Ramos (cell line): Measurements from ENCODE around the gene MIA2.
"Not testable (repeated sequence)": the region's sequence is repeated elsewhere in the genome, so short reads cannot be mapped to it uniquely, and the experiment has no call there.

Experiments
- in situ Hi-C: fragments of 300-500 bp; cut with MboI; formaldehyde crosslinking; loops from one replicate; pipeline ENCODE4 v1.14.3; 2022; ENCODE audit warnings: low sequenced_read_pairs; ENCODE audit not compliant: unreplicated experiment

MIA2 gene

GRCh38 chr14:39320318-39320717, 86.6 kb downstream of the MIA2 start:
- in situ Hi-C loops = no loop called here

- in situ Hi-C loops = no loop called here
Measured at GRCh38 chr14:39322807-39323206, 89.1 kb downstream of the MIA2 start.

DNA sequence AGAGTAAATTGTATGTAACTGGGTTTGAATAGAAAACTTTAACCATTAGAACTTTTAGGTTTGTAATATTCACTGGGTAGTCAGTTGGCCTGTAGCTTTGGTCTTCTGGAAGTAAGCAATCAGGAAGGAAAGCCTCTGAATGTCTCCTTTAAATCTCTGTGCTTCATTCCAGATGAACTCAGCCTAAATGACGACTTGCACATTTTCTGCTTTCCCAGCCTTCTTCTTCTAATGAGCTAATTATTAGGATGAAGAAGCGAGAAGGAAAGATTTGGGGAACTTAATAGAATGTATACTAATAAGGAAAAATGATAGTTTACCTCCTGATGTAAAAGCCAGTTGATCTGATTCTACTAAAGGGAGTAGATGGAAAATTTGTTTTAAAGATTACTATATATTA, 90.4 kb downstream of the MIA2 start:
- in situ Hi-C loops = no loop called here

DNA sequence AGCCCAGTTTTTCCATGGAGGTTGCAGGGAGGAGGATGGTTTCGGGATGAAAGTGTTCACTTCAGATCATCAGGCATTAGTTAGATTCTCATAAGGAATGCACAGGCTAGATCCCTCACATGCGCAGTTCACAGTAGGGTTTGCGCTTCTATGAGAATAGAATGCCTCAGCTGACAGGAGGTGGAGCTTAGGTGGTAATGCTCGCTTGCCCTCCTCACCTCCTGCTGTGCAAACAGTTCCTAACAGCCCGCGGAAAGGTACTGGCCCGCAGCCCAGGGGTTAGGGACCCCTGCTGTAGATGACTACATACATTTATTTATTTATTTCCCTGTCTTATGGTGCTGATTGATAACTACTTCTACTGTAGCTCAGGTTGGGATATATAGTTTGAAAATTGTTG, 105.3 kb downstream of the MIA2 start:
- in situ Hi-C loops = no loop called here

- in situ Hi-C loops = not testable (repeated sequence)
Measured at GRCh38 chr14:39341126-39341525, 107.4 kb downstream of the MIA2 start.

DNA sequence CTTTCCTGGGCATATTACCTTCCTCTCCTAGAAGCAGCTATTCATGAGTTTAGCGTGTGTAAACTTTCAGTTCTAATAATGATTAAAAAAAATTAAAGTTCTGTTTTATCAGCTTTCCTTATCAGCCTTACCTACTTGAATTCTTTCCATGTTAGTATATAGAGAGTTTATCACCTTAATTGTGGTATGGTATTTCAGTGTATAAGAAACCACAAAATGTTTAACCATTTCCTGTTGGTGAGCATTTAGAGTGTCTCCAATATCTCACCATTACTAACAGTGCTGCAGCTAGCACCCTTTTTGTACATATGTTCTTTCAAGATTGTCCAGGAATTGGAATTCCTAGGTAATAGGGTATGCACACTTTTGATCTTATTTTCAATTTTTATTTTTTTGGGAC, 109.1 kb downstream of the MIA2 start:
- in situ Hi-C loops = no loop called here

DNA sequence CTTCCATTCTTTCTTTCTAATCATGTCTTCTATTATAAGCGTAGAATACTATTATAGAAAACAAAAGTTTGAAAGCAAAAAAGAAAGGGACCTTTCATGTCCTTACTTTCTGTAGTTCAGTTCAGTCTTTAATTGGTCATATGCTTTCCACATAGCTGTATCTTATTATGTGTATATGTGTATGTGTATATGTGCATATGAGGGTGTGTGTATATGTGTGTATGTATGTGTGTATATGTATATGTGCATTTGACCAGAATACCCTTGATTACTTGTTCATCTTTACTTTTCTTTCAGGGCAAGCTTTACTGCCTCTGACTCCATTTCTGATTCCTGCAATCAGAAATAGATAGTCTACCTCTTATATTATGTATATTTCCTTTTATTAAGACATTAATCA, 109.9 kb downstream of the MIA2 start:
- in situ Hi-C loops = no loop called here

- in situ Hi-C loops = no loop called here
Measured at GRCh38 chr14:39350866-39351265, 117.2 kb downstream of the MIA2 start.

DNA sequence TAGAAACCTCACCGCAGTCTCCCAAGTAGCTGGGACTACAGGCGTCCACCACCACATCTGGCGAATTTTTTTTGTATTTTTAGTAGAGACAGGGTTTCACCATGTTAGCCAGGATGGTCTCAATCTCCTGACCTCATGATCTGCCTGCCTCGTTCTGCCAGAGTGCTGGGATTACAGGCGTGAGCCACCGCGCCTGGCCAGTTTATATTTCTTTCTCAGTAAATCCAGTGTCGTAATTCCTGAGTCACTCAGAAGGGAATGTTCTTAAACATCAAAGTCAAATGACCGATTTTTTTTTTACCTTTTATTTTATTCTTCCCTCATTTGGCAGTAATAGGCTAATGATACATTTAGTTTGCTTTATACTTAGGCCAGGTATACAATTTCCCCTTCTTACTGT, 118.0 kb downstream of the MIA2 start:
- in situ Hi-C loops = no loop called here

DNA sequence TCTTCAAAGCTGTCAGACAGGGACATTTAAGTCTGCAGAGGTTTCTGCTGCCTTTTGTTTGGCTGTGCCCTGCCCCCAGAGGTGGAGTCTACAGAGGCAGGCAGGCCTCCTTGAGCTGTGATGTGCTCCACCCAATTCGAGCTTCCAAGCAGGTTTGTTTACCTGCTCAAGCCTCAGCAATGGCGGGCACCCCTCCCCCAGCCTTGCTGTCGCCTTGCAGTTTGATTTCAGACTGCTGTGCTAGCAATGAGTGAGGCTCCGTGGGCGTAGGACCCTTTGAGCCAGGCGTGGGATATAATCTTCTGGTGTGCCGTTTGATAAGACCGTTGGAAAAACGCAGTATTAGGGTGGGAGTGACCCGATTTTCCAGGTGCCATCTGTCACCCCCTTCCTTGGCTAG, 125.4 kb downstream of the MIA2 start:
- in situ Hi-C loops = not testable (repeated sequence)

DNA sequence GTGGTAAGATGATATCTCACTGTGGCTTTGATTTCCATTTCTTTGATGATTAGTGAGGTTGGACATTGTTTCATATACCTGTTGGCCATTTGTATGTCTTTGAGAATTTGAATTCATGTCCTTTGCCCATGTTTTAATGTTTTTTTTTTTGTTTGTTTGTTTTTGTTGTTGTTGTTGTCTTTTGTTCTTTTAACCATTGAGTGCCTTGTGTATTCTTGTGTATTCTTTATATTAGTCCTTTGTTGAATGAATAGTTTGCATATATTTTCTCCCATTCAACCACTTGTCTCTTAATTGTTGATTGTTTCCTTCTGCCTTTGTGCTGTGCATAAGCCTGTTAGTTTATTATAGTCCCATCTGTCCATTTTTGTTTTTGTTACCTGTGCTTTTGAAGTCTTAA, 126.6 kb downstream of the MIA2 start:
- in situ Hi-C loops = no loop called here

DNA sequence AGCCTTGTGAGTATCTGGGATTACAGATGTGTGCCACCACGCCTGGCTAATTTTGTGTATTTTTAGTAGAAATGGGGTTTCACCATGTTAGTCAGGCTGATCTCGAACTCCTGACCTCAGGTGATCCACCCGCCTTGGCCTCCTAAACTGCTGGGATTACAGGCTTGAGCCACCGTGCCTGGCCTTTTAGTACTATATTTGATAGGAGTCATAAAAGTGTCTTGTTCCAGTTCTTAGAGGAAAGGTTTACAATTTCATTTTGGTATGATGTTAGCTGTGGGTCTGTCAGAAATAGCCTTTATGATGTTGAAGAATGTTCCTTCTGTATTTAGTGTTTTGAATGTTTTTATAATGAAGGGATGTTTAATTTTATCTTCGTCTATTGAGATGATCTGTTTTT, 127.8 kb downstream of the MIA2 start:
- in situ Hi-C loops = not testable (repeated sequence)

GRCh38 chr14:39364509-39364908, 130.8 kb downstream of the MIA2 start:
- in situ Hi-C loops = no loop called here

DNA sequence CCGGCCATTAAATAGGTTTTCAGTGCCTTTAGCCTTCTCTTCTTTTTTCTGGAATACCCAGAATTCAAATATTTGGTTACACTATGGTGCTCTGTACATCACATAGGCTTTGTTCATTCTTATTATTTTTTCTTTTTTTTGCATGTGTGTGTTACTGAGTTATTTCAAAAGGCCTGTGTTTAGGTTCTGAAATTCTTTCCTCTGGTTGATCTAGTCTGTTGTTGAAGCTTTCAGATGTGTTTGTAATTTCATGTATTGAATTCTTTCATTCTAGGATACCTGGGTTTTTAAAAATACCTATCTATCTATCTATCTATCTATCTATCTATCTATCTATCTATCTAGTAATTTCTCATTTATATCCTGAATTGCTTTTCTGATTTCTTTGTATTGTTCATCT, 131.6 kb downstream of the MIA2 start:
- in situ Hi-C loops = no loop called here

DNA sequence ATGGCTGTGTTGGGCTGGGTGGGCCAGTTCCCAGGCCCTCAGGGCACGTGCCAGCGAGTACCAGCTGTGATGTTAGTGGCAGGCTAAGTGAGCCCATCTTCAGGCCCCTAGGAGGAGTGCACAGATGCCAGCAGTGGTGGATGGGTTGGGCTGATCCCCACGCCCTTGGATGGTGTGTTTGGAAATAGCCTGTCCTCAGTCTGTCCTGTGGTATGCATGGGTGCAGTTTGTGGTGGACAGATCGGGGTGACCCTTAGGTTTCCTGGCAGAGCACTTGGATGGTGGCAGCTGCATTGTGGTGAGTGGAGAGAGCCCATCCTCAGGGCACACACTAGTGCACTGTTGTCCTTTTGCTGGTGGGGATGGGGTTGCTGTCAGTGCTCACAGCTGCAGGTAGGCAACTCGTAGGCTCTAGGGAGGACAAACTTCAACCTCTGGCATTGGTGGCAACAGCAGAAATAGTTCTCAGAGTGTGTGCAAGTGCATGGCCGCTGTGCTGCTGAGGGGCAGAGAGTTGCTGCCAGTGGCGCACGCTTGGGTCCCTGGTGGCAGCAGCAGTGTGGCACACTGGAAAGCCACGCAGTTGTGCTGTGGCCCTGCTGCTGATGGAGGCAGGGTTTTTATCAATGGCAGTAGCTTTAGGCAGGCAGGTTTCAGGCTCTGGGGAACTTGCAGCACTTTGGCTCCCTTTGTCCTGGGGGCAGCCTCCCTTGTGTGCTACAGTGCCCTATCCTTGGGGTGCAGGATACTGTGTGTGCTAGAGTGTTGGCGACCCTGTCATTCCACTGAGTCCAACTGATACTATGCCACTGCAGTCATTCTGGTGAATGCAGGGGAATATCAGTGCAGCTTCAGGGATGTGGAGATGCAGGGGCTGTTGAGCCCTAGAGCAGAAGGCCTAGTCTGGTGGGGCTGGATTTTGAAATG, 133.0 kb downstream of the MIA2 start:
- in situ Hi-C loops = no loop called here

GRCh38 chr14:39367387-39367751, 133.7 kb downstream of the MIA2 start:
- in situ Hi-C loops = no loop called here

- in situ Hi-C loops = no loop called here
Measured at GRCh38 chr14:39368261-39368959, 134.7 kb downstream of the MIA2 start.

DNA sequence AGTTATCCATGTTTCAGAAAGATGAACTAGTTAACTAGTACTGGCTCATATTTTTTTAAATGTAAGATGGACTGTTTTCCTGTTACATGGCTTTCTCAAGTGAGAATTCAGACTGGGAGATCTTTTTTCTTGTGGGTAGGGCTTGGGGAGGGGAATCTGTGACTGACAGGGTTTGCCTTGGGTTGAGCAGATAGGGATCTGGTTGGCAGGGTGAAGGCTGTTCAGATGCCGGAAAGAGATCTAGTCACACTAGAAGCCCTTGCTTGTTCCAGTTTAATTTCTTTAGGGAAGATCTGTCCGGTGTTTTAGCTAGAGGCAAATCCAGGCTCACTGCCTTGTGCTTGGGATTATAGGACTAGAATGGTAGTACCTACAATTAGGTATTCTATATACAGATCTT, 135.3 kb downstream of the MIA2 start:
- in situ Hi-C loops = no loop called here

GRCh38 chr14:39370415-39370814, 136.7 kb downstream of the MIA2 start:
- in situ Hi-C loops = no loop called here

DNA sequence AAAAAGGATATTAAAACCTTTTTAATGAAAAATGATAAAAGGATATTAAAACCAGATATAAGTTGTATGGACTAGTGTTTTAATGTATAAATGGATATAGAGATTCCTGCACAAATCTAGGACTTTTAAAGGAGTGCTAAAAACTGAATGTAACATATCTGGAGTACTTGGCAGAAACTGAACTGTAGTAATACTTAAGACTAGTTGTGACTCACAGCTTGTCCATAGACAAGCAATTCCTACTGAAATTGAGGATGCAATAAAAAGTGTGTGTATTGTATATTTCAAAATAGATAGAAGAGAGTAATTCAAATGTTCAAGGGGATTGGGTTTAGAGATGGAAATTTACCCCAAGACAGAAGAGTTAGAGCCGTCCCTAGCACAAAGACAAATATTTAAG, 138.9 kb downstream of the MIA2 start:
- in situ Hi-C loops = no loop called here

DNA sequence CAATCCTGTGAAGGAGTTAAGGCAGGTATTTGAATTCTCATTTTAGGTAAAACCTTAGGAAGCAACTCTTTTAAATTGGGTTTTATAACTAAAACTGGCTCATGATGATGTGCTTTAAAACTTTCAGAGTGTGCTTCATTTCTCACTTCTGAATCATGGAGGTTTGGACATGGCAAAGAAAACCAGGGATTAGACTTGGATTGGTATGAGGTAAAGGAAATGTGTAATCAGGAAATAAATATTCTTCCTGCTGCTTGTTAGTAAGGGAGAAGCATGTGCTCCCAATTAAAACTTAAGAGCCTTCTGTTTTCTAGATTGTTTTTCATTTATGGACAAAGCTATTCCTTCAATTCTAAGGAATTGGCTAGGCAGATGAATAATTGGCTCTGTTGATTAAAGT, 141.1 kb downstream of the MIA2 start:
- in situ Hi-C loops = no loop called here
